ENCODE results near the gene CITED2. TPM values are rescaled to one million over a fixed set of nuclear protein-coding genes. Genes with fewer than 3 reads are reported as not detected.
A peak's percentile ranks its signal among the peaks of the same experiment; 100 is the strongest.

Gene CITED2
- total and polyA plus RNA-seq, 2 experiments from 2014 or later, result 644 to 1,192 TPM

- TF ChIP-seq EZH2phosphoT487 (IDR thresholded peaks at IDR 0.05; ENCODE audit: insufficient read depth, low read depth), result no peak
- no peak for TF ChIP-seq EZH2 (IDR thresholded peaks at IDR 0.05; ENCODE audit: insufficient read depth, poor library complexity, severe bottlenecking)
- peaks cover 26% of the 10 kb centered on the region for H3K4me1 ChIP-seq (ENCODE audit: insufficient read depth)
- no peak overlapping the region for H2AFZ ChIP-seq
- H3K9me3 ChIP-seq (ENCODE audit: low read depth), result no peaks in the 10 kb centered on the region
- peak overlapping the region; percentile 97 for H3K9ac ChIP-seq
- WGBS, 2 experiments (ENCODE audit: low coverage in 1 of 2, low lambda C conversion rate in 2 of 2, missing lambda C conversion rate in 2 of 2), result 35 to 36% methylated on average over 3 of the region's 3 CpGs
- peak overlapping the region; percentile 97 for H3K4me3 ChIP-seq
- peaks cover 5% of the 10 kb centered on the region; the same call in 1 of the 2 replicates for H4K20me1 ChIP-seq (ENCODE audit: insufficient read depth)
- peak overlapping the region; percentile 91 for H3K27ac ChIP-seq
- peaks cover 45% of the 10 kb centered on the region for H3F3A ChIP-seq (ENCODE audit: insufficient read depth)
- peak overlapping the region; percentile 88 for H3K4me2 ChIP-seq (ENCODE audit: unreplicated experiment)
- in situ Hi-C loops (cut with MboI), result loop anchor here (10.0 kb wide), 2 partner anchors 223 to 683 kb away; no protein-coding TSS in a partner anchor
- peaks cover 29% of the 10 kb centered on the region for H3K36me3 ChIP-seq (ENCODE audit: low read depth)
- DNase-seq, result peak; percentile 46
- H3K9me2 ChIP-seq (ENCODE audit: insufficient read depth), result no peaks in the 10 kb centered on the region
- no peaks in the 10 kb centered on the region for H3K27me3 ChIP-seq (replicated peaks; ENCODE audit: insufficient read depth)
- peaks cover 48% of the 10 kb centered on the region for H3K79me2 ChIP-seq (ENCODE audit: insufficient read depth)
Measured at GRCh38 chr6:139371421-139372203, 2.8 kb downstream of the CITED2 start.

GRCh38 chr6:139370999-139371345 is 3.5 kb downstream of the CITED2 start:
- H3K4me3 ChIP-seq, result peak overlapping the region; percentile 97
- H4K20me1 ChIP-seq (ENCODE audit: insufficient read depth), result peaks cover 5% of the 10 kb centered on the region; the same call in 1 of the 2 replicates
- H2AFZ ChIP-seq, result no peak overlapping the region
- H3K27ac ChIP-seq, result peak overlapping the region; percentile 91
- peak overlapping the region; percentile 88 for H3K4me2 ChIP-seq (ENCODE audit: unreplicated experiment)
- H3K9me2 ChIP-seq (ENCODE audit: insufficient read depth), result no peaks in the 10 kb centered on the region
- no peaks in the 10 kb centered on the region for H3K9me3 ChIP-seq (ENCODE audit: low read depth)
- H3K27me3 ChIP-seq (replicated peaks; ENCODE audit: insufficient read depth), result no peaks in the 10 kb centered on the region
- peaks cover 20% of the 10 kb centered on the region for H3K4me1 ChIP-seq (ENCODE audit: insufficient read depth)
- in situ Hi-C loops (cut with MboI), result loop anchor here (10.0 kb wide), 2 partner anchors 224 to 684 kb away; no protein-coding TSS in a partner anchor
- WGBS, 2 experiments (ENCODE audit: low coverage in 1 of 2, low lambda C conversion rate in 2 of 2, missing lambda C conversion rate in 2 of 2), result 64 to 68% methylated on average over 3 of the region's 3 CpGs
- peak; percentile 39 for DNase-seq
- TF ChIP-seq EZH2 (IDR thresholded peaks at IDR 0.05; ENCODE audit: insufficient read depth, poor library complexity, severe bottlenecking) (no peak), EZH2phosphoT487 (IDR thresholded peaks at IDR 0.05; ENCODE audit: insufficient read depth, low read depth) (no peak)
- H3K36me3 ChIP-seq (ENCODE audit: low read depth), result peaks cover 29% of the 10 kb centered on the region
- peaks cover 42% of the 10 kb centered on the region for H3K79me2 ChIP-seq (ENCODE audit: insufficient read depth)
- H3F3A ChIP-seq (ENCODE audit: insufficient read depth), result peaks cover 39% of the 10 kb centered on the region
- H3K9ac ChIP-seq, result peak overlapping the region; percentile 97

DNA sequence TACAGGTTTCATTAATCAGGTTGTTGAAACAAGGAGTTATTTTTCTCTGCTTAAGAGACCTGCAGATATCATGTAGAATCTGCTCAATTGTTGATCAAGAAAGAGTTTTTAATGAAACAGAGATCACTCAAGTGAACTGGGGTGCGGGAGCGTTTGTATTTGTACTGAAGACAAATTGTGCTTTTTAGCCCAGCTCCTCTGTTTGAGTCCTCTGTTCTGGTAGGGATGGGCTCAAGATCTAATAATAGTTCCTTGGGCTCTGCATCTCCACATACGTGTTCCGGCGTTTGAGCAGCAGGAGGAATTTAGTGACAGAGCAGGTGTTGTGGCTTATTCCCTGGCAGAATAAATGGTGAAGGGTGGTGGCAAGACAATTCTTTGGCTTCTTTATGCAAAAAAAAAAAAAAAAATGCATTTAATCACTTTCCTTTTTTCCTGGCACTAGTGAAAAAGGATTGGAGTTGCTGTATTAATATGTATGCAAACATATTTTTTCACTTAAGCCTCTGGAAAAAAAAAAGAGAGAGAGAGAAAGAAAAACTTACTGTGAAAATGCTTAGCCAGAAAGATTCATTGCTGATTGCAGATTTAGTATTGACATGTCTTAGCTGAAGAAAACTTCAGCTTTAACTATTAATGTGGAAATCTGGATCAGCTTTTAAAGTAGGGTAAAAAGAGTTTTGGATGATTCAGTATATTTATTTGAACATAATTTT is 4.0 kb downstream of the CITED2 start:
- peak overlapping the region; percentile 88 for H3K4me2 ChIP-seq (ENCODE audit: unreplicated experiment)
- H3F3A ChIP-seq (ENCODE audit: insufficient read depth), result peaks cover 34% of the 10 kb centered on the region
- H3K9ac ChIP-seq, result peak overlapping the region; percentile 97
- peaks cover 29% of the 10 kb centered on the region for H3K36me3 ChIP-seq (ENCODE audit: low read depth)
- DNase-seq, result peak; percentile 81
- H3K9me3 ChIP-seq (ENCODE audit: low read depth), result no peaks in the 10 kb centered on the region
- H2AFZ ChIP-seq, result no peak overlapping the region
- TF ChIP-seq EZH2phosphoT487 (IDR thresholded peaks at IDR 0.05; ENCODE audit: insufficient read depth, low read depth) (no peak), EZH2 (IDR thresholded peaks at IDR 0.05; ENCODE audit: insufficient read depth, poor library complexity, severe bottlenecking) (no peak)
- peak overlapping the region; percentile 91 for H3K27ac ChIP-seq
- H3K4me3 ChIP-seq, result peak overlapping the region; percentile 97
- 5 to 6% methylated on average over 5 of the region's 5 CpGs for WGBS, 2 experiments (ENCODE audit: low coverage in 1 of 2, low lambda C conversion rate in 2 of 2, missing lambda C conversion rate in 2 of 2)
- no peaks in the 10 kb centered on the region for H3K27me3 ChIP-seq (replicated peaks; ENCODE audit: insufficient read depth)
- peaks cover 20% of the 10 kb centered on the region for H3K4me1 ChIP-seq (ENCODE audit: insufficient read depth)
- peaks cover 5% of the 10 kb centered on the region; the same call in 1 of the 2 replicates for H4K20me1 ChIP-seq (ENCODE audit: insufficient read depth)
- in situ Hi-C loops (cut with MboI), result loop anchor here (10.0 kb wide), 2 partner anchors 224 to 684 kb away; no protein-coding TSS in a partner anchor
- no peaks in the 10 kb centered on the region for H3K9me2 ChIP-seq (ENCODE audit: insufficient read depth)
- H3K79me2 ChIP-seq (ENCODE audit: insufficient read depth), result peaks cover 38% of the 10 kb centered on the region

- Histone ChIP-seq H3K4me3 (peak overlapping the region; percentile 97), H3K36me3 (ENCODE audit: low read depth) (peaks cover 29% of the 10 kb centered on the region), H3K9ac (peak overlapping the region; percentile 97), H3K27ac (peak overlapping the region; percentile 91), H3K79me2 (ENCODE audit: insufficient read depth) (peaks cover 38% of the 10 kb centered on the region), H3F3A (ENCODE audit: insufficient read depth) (peaks cover 39% of the 10 kb centered on the region), H3K4me1 (ENCODE audit: insufficient read depth) (peaks cover 26% of the 10 kb centered on the region), H3K9me3 (ENCODE audit: low read depth) (no peaks in the 10 kb centered on the region), H3K27me3 (replicated peaks; ENCODE audit: insufficient read depth) (no peaks in the 10 kb centered on the region), H2AFZ (no peak overlapping the region), H3K4me2 (ENCODE audit: unreplicated experiment) (peak overlapping the region; percentile 88), H4K20me1 (ENCODE audit: insufficient read depth) (peaks cover 5% of the 10 kb centered on the region; the same call in 1 of the 2 replicates), H3K9me2 (ENCODE audit: insufficient read depth) (no peaks in the 10 kb centered on the region)
- WGBS, 2 experiments (ENCODE audit: low coverage in 1 of 2, low lambda C conversion rate in 2 of 2, missing lambda C conversion rate in 2 of 2), result 23 to 28% methylated on average over 9 of the region's 9 CpGs
- TF ChIP-seq EZH2phosphoT487 (IDR thresholded peaks at IDR 0.05; ENCODE audit: insufficient read depth, low read depth) (no peak), EZH2 (IDR thresholded peaks at IDR 0.05; ENCODE audit: insufficient read depth, poor library complexity, severe bottlenecking) (no peak)
- in situ Hi-C loops (cut with MboI), result loop anchor here (10.0 kb wide), 2 partner anchors 225 to 685 kb away; no protein-coding TSS in a partner anchor
- DNase-seq, result peak; percentile 88
Measured at GRCh38 chr6:139369568-139370282, 4.7 kb downstream of the CITED2 start.
